HG03354 (cell line): Measurements from ENCODE around the gene CLDN11.

Experiments
- ATAC-seq: cut with Tn5 transposase; IDR thresholded peaks from one replicate; pipeline ENCODE4 v1.9.1; 2021; ENCODE audit warnings: mild to moderate bottlenecking; ENCODE audit not compliant: unreplicated experiment, poor library complexity, severe bottlenecking

Gene CLDN11

DNA sequence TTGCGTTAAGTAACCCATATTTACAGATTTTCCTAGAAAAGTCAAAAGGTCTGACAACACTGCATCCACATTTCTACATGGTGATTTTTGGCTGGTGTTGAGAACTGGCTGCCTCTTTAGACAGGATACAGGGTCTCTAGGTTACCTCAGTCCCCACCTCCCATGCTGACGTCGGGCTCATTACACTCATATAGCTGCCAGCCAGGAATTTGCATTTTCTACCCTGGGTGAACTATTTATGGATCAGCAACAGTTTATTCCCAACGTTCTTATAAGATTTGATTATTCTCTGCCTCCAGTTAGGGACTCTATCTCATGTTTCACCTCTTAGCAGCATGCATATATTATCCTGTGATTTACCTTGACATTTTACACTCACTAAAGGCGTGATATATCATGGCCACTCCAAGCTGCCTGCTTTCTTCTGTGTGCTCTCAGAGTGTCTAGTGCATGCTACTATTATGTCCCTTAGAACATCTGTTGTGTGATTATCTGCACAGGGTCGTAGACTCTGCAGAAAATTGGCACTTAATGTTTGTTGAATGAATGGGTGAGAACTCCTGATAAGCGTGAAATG is 49.0 kb downstream of the CLDN11 start:
- no peak for ATAC-seq

DNA sequence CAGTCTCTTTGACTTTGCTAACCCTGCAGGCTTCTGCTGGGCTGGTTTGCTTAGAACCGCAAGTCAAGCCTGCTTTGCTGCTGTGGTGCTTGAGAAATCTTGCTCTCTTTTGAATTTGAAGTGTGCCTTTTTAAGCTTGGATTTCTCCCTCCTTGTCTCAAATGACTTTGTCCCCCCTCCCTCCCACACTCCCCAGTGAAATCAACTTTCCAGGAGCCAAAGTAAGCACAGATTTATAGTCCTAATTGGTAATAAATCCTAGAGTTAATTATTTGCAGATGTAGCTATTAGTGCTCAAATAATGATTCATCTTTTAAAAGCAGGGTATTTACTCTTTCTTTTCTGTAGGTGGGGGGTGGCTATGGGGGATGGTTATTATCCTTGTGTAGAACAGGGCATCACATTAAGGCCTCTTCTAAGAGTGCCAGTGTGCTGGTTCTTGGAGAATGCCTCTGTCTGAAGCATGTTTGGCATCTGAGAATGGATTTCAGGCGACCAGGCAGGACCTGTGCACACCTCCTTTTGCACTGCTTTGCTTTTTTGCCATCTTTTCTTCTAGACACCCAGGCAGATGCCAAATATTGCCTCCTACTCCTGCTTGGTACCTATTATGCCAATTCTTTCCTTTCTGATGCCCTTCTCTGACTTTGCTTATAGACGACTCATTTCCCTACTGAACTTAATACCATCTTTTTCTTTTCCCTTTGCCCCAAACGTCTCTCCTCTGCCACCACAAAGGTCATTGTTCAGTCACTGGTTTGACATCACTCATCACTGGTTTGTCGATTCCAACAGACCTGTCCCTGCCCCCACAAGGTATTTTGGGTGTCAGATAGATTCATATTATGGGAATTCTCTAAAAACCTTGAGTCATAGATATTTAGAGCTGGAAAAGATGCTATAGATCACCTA is 50.7 kb downstream of the CLDN11 start:
- no peak for ATAC-seq

DNA sequence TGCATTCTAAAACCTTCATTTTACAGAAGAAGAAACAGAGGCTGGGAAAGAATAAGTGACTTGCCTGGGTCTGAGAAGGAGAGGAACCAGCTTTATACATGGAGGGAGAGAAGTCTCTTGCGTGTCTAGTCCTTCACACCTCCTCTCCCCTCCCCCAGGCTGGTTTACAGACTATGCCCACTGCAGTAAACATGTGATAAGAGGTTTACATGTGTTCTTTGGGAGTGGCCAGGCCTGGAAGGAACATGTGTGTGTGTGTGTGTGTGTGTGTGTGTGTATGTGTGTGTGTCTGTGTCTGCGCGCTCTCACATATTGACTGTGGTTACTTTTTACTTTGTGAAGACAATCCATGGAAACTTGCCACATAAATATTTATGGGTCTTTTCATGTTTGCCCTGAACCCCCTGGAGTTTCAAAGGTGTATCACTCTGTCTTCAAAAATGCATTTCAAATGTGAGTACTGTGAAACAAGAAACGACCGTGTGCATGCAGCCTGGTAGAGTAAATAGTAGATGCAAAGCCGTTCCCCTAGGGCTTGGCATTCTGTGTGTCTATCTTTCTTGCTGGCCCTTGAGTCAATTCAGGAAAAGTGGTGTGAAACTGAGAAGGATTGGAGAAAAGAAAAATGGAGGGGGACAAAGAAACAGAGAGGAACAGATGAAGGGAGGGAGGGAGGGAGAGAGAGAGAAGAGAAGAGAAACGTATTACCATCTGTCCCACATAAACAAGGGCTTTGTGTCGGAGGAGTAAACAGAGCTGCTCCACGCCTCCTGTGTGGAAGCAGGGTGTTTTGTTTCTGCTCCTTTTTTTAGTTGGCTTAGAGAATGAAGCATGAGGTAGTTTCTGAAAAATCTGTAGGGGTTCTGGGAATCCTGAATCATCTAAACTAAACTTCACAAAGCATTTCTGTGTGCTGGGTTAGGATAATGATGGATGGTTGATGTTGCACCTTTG is 51.7 kb downstream of the CLDN11 start:
- no peak for ATAC-seq

DNA sequence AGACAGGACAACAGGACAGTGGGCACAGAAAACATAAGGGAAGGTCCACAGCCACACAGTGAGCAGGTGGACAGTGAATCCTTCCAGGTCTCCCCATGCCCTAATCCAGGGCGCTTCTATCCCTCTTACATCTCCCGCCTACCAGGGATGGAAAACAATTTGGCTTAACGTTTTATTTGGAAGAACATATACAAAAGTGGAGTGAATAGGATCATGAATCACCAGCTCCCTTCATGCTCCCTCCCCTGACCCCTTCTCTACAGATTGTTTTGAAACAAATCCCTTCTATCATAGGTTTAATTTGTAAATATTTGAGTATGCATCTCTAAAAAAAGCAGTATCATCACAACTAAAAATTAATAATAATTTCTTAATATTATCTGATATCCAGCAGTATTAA is 52.5 kb downstream of the CLDN11 start:
- no peak for ATAC-seq

DNA sequence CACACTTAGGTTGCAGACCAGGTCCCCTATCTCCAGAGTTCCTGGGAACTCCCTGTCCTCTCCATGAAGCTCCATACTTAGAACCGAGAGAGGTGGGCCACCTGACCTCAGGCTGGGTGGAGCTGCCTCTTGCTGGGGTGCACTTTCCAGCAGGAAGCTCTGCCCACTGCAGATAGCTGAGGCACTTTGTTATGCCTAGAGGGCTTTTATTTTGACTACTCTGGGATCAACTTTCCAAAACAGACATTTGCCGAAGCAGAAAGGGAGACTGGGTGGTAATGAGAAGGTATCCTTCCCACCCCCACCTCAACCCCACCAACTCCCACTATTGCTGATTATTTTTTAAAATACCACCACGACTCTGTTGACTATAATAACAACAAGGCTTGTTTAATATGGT is 54.7 kb downstream of the CLDN11 start:
- ATAC-seq = no peak

DNA sequence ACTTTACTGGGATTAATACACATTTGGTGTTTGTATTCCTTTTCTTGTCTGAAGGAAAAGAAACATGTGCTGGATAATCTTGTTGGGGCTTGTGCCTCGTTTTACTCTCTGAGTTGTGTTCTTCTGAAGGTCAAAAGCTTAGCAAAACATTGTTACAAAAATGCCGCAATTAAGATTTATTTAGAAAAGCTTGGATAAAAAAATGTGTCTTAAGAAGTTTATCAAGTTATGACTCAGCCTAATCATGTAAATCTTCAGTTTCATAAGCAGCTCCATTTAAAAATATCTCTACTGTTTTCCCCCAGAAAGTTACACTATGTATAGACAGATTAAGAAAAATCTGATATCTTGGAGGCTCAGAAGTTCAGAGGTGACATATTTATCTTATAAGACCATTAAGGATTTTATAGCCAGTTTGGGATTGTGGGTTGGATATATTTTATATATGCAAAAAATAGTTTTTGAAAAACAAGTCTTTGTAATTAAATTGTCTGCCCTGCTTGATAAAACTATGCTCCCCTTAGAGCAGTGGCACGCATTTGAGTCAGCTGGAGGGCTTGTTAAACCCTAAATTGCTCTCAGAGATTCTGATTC is 56.5 kb downstream of the CLDN11 start:
- no peak for ATAC-seq

DNA sequence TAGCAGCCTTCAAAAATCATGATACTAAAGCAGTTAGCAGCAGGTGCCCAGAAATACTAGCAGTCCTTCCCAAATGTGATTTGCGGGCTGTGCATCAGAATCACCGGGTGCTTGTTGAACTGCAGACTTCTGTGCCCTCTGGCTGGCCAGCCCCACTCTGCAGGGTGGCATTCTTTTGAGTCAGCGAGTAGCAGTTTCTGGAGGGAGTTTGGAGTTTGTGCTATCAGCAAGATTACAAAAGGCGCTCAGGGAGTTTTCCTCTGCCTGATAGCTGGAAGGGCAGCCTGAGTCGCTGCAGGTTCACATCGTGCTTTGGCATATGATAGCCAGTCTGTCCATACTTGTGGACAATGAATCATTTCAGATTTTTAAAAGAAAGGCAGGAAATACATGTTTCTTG is 57.6 kb downstream of the CLDN11 start:
- ATAC-seq = no peak

DNA sequence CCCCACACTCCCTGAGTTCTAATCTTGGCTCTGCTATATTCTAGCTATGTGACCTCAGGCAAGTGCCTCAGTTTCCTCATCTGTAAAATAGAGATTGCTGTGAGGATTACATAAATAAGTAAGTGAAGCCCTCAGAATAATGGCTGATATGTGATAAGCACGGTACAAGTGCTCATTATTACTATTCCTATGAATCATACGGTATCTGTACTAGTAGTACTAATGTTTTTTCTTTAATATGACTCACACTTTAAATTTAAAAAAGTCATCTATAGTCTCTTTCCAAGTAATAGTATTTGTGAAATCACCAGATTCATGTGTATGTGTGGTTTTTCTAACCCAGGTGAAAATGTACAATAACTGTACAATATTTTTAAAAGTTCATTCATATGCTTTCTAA is 58.7 kb downstream of the CLDN11 start:
- ATAC-seq = no peak

DNA sequence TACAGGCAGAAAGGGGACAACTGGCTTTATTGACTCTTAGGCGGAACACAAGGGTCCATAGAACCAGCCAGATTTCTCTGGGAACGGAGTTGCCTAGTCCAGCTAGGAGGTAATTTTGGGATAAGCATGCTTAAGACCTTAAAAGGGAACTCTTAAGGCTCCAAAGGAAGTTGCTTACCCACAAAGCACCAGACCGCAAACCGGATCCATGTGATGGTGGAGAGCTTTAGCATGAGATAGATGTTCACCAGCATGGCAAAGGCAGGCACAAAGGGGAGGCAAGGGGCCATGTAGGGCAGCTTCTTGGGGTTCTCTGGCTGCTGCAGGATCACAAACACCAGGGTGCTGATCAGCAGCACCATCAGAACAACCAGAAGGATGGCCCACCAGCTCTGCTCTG is 61.4 kb downstream of the CLDN11 start:
- ATAC-seq = no peak

DNA sequence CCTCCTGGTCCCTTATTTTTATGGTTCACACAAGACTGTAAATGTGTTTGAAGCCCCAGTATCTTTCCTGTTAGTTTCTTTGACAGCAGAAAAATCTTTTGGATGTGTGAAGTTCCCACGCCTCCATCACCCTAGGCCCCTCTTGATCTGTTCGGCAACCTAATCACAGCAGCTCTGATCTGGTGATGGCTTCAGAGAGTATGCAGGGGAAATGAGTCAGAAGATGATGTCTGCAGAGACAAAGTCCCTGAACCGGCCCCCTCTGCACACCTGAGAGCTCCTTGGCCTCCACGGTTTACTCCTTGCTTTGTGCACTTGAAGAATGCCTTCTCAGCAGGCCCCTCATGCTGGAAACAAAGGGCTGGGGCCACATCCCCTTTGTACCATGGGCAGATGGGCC is 63.5 kb downstream of the CLDN11 start:
- no peak for ATAC-seq

DNA sequence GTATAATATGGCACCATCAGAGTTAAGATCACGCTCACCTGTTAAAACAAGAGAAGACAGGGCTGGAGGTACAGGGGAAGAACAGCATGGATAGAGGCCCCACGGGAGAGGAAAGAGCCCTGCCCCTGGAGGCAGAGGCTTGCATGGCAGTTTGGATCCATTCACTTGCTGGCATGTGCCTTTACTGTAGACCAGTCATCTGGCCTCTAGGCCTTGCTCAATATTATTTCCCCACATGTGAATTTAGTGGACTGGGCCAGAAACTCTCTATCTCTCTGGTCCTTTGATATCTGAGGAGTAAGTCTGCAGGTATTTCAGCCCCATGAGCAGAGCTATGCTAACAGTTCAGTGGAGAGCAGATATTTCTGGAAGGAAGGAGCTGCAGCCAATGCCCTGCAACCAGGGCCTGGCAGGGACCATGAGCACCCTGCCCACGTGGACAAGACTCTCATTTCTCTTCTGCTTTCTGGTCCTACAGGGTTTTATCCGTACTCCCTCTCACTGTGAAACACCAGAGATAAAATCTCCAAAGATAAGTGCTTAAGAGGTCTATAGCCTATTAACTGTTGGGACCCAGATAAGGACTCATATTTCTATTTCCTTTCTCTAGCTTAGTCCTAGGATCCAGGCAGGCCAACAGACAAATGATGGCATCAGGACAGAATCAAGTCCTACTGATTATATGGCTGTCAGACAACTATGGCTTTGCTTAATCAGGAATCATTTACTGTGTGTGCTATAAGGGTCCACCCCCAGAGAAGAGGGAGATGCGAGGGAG is 65.0 kb downstream of the CLDN11 start:
- no peak for ATAC-seq
